GM18907 (cell line): ENCODE measurements around the gene FNBP1L.
"Not testable (repeated sequence)": the region's sequence is repeated elsewhere in the genome, so short reads cannot be mapped to it uniquely, and the experiment has no call there.

Source experiments
- ATAC-seq: cut with Tn5 transposase; IDR thresholded peaks from one replicate; pipeline ENCODE4 v1.9.1; 2021; ENCODE audit warnings: mild to moderate bottlenecking, moderate library complexity; ENCODE audit not compliant: unreplicated experiment

The FNBP1L gene

DNA sequence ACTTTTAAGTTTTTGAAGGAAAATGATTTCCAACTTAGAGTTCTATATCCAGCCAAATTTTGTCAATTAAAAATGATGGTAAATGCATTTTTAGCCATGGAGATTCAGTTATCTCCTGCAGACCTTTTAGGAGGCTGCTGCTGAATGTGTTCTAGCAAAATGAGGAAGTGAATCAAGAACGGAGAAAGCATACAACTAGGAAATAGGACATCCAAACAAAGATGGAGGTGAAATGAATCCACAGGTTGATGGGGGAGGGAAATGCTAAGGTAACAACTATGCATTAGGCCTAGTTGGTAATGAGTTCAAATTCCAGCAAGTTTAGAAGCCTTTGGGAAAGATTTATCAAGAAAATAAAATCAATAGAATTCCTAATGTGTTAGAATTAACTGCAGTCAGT, 80.5 kb downstream of the FNBP1L start:
- ATAC-seq = no peak

DNA sequence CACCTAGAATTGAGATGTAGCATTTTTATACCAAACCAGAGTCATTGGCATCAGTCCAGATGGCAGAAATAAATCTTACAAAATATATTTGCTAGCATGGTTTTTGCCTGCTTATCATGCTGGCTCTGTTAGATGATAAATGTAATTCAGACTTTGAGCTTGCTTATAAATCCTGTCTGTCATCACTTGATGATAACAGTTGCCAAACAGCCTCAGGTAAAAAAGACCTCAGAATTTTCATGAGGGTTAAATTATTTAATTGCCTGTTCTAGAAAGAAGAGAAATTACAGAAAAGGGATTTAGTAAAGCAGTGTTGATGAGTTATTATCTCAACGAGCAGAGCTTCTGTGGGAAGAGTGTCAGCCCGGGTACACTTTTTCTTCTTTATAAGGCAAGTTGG, 83.3 kb downstream of the FNBP1L start:
- ATAC-seq = no peak

DNA sequence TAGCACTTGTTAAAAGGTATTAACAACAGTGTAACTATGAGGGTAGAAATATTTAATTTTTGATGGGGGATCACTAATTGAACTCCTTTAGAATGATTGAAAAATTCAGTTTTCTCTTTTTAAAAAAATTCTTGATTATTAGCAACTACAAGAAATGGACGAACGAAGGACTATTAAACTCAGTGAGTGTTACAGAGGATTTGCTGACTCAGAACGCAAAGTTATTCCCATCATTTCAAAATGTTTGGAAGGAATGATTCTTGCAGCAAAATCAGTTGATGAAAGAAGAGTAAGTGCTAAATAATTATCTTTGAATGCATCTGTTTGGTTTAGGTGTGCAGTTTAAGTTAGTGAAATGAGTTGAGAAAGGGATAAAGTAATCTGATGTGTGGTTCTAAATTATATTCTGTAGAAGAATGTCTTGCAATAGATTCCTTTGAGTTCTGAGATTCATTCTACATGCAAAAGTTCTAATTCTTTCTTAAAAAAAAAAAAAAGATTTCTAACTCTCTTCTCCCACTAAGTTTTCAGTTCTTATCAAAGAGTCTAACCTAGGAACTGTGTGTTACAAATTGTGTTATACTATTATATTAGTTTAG, 85.0 kb downstream of the FNBP1L start:
- no peak for ATAC-seq

DNA sequence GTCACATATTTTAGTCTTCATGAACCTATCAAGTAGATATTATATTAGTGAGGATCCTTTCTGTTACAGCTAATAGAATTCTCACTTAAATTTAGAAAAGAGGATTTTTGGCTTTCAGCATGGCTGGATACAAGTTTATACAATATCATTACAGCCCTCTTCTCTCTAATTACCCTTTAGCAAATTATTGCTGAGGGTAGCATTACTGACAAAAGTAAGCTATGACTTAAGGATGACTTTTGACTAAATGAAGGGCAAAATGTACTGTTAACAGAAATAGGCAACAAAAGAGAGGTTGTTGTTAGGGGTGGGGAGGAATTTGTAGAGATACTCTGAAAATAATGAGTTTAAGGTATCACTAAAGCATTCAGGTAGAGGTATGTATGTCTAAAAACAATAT, 85.8 kb downstream of the FNBP1L start:
- ATAC-seq = no peak

DNA sequence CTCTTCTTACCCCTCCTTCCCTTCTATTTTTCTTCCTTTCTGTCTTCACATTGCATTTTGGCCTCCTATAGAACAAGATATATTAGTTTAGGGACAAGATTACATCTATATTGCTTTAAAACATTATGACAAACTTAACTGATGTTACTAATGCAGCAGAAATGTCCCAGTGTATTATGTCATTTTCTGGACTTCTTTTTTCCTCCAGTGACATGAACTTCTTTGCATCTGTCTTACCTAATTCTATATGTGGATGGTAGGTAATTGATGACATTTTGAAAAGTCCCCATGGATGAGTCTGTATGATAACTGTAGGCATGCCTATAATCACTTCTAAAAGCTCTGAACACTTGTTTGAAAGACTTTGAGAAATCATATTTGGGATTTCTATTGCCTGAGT, 89.5 kb downstream of the FNBP1L start:
- no peak for ATAC-seq

DNA sequence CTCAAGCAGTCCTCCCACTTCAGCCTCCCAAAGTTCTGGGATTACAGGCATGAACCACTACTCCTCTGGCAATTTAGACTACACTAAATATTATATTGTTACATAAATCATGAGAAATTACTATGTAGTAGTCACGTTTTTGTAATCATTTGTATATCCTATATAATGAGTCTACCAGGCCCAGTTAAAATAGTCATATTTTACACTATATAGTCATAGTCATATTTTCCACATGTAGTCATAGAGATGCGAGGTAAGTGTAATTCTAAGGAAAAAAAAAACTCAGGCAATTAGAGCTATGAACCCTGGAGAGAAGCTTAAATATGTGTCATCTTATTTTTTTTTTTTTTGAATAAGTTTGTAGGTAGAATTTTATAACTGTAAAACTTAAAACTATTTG, 90.0 kb downstream of the FNBP1L start:
- ATAC-seq = no peak

DNA sequence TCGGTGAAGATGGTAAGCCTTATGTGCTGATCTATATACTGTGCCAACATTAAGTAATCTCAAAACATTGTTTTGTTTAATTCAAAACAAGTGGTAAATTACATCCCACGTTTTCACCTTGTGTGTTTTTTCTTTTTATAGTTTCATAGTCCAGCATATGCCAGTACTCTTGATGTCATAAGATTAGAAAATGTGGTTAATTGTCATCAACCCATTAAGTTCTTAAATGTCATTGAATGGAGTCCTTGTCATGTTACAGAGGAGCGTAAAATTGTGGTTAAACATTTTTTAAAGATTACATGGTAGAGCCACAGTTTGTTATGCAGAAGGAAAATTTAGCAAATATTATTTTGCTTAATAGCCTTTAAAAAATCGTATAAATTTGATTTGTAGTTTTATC, 93.1 kb downstream of the FNBP1L start:
- ATAC-seq = no peak

DNA sequence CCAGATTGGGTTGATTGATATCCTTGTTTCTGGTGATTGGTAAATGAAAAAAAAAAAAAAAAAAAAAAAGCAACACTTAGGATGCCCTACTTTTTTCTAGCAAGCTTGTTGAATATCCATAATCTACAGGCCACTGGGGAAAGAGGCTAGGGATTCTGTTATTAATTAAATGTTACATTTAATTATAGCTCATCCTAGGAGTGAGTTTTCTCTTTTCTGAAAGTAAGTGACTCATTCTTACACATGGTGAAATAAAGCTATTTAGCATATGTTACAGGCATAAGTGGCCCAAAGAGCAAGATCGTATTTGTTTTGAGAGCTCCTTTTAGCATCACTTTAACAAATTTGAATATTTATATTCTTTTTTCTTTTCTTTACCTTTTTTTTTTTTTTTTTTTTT, 94.5 kb downstream of the FNBP1L start:
- ATAC-seq = no peak

DNA sequence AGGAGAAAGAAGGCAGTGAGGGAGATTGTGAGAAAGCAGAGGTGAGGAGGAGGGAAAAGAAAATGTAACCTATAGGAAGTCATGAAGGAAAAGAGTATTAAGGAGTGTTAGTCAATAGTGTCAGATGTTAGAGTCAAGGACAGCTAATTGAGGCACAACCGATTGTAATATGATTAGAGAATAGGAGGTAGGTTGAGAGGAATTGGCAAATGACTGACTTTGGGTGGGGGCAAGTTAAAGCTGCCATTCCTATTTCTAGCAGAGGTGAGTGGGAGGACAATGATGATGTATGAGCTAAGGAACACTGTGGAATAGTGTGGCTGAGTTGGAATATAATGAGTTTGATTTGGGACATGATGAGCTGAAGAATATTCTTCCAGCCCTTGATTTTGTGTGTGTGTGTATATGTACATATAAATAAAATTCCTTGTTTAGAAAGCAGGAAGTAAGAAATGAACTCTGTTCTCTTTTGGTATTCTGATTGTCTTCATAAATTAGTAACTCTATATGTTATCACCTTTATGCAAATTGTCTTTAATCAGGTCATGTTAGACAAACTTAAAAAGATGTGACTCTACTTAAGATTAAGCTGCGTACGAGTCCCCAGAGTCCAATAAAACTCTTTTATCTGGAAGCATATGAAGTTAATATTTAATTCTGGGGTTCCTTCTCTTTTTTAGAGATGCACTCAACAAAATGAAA, 98.4 kb downstream of the FNBP1L start:
- no peak for ATAC-seq

DNA sequence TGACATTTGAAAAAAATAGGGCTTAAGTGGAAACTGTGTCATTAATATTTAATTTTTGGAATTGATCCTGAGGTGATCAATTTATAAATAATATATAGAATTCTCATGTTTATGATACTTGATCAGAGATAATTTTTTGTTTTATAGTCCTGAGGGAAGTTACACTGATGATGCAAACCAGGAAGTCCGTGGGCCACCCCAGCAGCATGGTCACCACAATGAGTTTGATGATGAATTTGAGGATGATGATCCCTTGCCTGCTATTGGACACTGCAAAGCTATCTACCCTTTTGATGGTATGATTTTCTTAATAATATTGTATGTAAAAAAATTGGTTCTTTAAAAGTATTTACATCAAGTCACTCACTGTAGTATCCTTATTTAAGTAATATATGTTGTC, 101.2 kb downstream of the FNBP1L start:
- ATAC-seq = no peak

DNA sequence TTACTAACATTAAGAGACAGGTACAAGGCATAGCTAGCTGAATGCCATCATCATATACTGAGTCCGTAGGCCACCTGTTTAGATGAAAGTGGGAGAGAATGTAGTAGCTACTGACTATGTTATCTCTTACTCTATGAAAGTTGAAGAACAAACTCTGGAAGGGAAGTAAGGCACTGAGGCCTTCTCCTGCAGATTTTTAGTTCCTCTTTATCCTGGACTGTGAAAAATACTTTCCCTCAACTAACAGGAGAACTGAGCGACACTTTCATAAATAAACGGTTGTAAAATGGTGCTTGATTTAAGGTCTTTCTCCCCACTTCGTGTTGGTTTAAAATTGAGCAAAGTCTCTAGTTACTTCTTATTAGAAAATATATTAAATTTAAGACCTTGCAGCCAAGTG, 101.9 kb downstream of the FNBP1L start:
- no peak for ATAC-seq

DNA sequence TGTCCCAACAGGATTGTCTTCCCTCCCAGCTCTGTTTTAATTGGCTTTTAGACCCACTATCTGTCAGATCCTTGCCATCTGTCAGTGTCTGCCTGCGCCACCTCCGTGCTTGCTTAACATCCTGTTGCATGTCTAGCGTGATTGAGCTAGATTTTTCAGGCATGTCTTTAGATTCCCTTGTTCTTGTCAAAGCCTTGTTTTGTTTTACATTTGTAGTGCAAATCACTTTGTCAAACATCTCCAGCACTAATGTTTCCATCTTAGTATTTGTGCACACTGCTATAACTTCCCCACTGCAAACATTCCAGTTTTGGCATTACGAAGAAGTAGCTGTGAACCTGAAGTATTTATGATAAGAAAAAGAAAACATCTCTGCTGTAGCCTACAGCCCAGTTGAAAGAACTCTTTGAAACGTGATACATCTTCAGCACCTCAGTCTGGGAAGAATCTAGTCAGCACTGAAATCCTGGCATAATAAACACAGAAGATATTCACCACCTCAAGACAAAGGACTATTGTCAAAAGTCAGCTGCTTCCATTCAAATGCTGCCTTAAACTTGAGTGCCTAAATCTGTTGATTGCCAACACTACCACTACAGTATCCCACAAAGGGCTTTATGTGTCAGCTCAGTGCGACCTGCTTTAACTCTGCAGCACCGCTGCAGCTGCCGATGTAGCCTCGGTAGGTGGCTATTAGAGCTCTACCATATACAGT, 105.0 kb downstream of the FNBP1L start:
- ATAC-seq = no peak

DNA sequence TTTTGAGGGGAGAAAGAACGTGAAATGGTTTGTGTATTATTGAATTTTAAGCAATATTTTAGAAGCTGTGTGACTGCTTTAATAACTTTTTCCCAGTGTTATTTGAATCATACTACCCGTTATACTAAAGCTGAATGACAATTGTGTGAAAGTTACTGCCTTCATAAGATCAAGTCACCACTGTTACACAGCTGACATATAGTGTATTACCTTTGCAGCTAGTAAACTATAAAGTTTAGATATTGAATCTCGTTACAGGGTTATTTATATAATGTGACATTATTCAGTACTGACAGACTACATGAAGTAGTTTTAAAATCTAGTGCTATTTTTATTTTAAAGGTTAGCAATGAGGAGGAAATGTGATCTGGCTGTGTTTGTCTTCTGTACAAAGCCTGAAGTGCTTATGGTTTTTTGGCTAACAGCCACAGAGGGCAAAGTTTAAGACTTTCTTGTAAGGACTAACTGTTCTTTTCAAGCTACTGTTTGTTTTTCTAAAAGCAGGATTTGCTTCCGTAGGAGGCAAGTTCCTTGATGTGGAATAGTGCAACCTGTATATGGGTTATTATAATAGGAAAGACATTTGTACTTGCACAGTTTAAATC, 106.1 kb downstream of the FNBP1L start:
- ATAC-seq = not testable (repeated sequence)

DNA sequence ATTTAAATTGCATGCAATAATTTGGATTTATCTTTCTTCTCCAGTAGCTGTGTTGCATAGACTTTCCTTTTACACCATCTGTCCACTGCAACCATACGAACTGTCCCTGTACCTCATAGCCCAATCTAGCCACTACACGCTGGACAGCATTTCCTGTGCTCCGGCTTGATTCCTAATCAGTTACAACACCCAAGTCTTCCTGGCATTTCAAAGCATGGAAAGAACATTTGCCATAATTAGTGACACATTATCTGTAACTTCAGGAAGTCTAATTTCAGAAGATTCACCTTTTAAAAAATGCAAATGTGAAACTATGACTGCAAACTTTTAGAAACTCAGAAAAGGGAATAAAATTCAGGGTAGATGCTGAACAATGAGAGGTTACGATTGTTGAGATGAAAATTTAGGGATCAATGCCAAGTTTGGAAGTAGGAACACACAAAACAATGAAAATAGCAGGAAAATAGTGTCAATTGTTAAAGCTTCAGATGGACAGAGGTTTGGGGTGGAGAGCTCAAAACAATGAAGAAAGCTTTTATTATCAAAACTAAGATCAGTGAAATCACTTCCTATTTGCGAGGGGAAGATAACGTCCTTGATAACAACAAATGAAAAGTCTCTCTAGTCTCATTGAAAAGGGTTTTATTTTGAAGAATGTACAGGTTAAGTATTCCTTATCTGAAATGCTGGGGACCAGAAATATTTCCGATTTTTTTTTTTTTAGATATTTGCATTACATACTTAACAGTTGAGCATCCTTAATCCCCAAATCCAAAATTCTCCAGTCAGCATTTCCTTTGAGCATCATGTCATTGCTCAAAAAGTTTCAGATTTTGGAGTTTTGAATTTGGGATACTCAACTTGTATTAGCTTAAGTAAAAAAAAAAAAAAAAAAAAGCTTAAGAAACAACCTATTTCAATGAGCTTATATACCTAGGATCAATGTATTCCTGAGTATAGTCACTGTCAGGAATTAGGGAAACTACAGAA, 107.3 kb downstream of the FNBP1L start:
- no peak for ATAC-seq

DNA sequence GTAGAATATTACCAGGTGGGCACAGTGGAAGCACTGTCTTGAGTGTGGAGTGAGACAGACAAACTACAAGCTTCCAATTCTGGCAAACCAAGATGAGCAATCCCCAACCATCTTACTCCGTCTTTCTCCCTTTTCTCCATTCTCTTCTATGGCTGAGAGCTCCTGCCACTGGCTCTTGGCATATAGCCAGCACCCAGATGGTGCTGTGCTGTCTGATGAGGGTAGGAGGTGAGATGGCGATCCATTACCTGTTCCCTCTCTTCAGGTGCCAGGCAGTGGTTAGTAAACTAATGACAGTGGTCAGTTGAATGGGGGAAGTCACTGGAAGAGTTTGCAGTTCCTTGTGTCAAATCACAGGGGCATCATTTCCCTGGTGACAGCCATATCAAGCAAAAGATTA, 108.4 kb downstream of the FNBP1L start:
- ATAC-seq = no peak

DNA sequence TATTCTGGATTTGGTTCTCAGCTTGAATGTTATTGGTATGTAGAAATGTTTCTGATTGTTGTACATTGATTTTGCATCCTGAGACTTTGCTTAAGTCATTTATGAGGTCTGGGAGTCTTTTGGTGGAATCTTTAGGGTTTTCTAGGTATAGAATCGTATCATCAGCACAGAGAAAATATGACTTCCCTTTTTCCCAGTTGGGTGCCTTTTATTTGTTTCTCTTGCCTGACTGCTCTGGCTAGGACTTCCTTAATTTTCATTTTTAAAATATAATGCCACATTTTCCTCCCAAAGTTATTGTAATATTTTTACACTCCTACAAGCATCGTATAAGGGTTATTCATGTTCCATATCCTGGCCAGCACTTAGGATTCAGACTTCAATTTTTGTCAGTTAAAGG, 111.1 kb downstream of the FNBP1L start:
- no peak for ATAC-seq

DNA sequence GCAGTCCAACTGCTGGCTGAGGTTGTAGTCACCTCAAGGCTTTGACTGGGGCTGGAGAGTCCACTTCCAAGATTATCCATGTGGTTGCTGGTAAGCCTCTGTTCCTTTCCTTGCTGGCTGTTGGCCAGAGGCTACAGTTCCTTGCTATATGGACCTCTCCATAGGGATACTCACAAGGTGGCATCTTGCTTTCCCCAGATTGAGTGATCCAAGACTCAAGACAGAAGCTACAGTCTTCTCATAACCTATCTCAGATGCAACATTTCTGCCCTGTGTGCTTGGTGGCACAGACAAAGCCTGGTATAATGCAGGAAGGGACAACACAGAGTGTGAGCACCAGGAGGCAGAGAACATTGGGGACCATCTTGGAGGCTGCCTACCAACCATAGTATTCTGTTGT, 111.8 kb downstream of the FNBP1L start:
- no peak for ATAC-seq

DNA sequence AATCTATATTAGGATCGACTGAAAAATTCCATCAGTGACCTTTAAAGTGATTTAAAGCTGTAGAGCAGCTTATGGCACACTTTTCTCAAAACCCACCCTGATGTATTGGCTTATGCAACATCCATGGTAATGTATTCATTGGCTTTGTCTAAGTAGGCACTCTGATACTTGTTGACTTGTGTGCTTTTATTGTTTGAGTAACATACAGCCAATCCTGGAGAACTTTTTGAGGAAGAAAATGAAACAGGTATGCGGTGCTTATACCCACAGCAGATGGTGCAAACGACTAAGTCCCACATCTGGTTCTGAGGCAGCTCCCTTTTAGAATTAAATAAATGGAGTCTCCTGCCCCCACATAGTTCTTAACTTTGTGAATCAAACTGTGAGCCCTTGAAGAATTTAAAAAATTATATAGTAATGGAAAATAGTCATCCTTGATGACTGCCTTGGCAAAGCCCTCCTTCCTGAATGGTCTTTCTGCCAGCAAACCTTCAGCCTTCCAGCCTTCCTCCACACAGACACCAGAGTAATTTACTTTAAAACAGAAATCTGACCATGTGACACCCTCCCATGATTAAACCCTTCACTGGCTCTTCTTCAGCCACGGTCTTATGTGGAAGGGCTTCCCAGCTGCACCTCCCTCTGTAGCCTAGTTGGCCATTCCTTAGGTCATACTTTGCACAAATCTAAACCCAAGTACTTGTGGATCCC, 117.7 kb downstream of the FNBP1L start:
- no peak for ATAC-seq

DNA sequence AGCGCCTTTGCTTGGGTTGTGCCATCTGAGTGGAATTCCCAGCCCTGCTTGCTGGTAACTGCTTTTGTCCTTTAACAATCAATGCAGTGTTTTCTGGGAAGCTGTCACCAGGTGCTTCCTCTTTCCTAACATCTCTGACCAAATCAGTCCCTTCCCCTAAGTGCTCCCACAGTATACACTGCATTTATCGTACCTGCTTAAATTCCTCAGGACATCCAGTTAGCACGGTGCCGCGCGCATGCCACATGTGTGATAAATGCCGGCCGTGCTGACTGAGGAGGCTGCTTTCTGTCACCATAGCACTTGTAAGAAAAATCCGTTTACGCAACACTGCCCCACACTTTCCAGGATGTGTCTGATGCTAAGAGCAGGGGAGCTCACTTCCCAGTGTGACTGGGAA, 118.3 kb downstream of the FNBP1L start:
- no peak for ATAC-seq

DNA sequence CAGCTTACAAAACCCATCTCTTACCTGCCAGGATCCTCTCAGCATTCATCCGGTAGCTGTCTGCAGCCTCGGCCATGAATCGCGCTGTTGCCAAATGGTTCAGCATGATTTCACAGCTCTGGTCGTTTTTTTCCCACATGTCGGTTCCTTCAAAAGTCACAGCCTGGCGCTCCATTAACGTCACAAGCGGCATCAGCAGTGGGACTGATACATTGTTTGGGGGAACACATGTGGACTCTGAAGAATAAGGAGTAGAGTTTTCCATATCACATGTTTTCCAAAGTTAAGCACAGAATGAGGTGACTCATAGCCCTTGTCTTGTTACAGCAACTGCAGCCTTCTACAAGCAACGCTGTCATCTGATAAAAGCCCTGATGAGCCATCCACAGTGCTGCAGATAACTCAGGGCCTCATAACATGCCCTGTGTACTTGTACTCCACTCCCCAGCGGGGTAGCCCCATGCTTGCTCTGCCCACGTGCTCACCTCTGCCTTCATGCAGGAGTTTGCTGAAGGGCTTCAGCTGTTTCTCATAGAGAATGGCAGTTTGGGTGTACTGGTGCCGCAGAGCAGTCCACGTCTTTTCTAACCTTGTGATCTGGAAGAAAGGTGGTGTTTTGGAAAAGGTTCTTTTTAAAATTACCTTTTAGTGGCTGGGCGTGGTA, 119.5 kb downstream of the FNBP1L start:
- no peak for ATAC-seq
